Activated gamma-delta T cell treated with anti-CD3 and anti-CD28 coated beads, Interleukin-2, amount 50 U/mL, for 16 hours (primary cell): ENCODE results near the gene MTERF4.

Experiments
- DNase-seq: peaks from one replicate; pipeline ENCODE4 v3.0.0-alpha.2; 2020; ENCODE audit warnings: low read depth

Gene MTERF4

DNA sequence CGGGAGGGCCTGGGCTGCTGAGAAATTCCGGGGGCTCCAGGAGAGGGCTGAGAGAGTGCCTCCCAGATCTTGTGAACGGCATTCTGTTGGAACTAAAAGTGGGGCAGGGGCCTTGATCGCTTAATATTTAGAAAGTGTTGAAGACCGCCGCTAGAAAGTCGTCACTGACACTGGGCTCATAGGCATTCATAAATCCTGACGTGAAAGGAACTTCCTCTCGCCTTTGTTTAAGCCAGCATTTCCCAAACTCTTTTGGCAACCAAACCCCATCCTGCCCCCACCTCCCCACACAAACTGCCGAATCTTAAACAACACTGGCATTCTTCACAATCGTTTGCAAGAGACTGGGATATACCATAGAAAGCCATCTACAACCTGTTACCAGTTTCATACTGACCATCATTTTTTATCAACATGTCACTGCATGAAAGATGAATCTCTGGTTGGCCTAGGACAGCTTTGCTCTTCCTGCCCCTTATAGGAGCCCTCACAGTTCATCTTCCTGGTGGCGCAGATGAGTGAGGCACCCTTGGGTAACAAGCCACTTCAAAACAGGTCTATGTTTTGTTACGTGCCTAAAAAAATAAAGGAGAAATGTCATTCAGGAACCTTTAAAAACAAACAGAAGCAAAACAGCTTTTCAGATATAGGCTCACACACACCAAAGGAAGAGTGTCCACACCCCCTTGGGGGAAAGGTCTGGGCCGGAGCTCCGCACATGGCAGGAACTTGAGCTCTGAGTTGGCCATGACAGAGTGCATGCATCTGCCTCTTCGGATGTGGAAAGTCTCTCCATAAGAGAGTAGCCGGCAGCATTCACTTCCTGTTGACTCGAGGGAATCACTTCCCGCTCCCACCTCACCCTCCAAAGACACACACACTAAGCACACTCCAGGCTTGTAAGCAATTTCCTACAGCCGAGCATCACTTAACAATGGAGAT lies 13.0 kb downstream of the MTERF4 start:
- no peak for DNase-seq

DNA sequence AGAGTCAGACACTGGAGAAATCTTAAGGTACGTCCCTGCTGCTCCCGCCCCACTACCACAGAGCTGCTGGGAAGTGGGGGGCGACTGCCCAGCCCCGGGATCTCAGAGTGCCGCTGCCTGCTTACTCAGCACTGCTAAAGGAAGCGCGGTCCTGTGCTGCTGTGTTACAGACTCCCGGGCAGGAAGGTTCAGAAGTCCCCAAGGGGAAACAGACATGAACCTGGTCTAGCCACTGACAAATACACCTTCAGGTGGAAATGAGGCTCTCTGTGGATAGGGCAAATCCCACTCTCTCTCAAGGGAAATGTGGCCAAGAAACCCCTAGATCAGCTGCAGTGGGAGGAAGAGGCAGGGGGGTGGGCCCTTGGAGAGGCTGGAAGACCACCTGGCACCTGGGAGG lies 13.7 kb downstream of the MTERF4 start:
- DNase-seq = no peak

DNA sequence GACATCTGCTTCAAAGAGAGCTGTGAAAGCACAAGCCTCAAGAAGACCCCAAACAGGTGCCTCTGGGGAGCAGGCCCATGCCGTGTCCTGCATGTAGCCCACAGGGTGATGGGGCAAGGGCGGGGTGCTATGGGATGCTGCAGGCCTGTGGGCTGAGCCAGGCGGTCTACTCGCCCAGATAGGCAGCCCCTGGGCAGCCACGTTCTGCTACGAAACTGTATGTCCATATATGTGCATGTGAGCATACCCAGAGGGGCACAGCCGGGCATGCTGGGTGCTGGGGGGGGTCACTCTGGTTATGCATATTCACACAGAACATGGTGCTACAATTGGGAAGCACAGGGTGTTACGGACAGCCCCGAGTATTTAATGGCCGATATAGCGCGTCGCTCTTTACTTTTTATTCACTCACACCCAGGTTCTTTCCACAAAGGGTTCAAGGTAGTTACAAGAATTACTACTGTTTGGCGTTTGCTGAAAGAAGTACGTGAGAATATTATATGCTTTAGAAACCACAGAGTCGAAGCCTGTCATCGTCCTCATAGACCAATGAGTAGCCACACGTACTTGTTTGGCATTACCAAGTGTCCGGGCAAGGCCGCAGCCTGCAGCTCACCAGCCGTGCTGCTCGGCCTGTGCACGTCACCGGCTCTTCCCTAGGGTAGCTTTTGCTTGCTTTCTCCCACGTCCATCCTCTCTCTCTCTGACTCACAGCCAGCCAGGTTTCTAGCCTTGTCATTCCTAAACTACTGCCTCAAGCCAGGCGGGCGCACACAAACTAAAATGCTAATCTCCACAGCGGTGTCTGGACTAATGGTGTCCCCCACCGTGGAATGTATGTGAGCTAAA lies 14.4 kb downstream of the MTERF4 start:
- no peak for DNase-seq

- DNase-seq = no peak
Observed at GRCh38 chr2:241084856-241085444, 17.1 kb downstream of the MTERF4 start.

- no peak for DNase-seq
Observed at GRCh38 chr2:241083091-241083415, 19.0 kb downstream of the MTERF4 start.

GRCh38 chr2:241082341-241083090 lies 19.6 kb downstream of the MTERF4 start:
- no peak for DNase-seq

GRCh38 chr2:241081643-241082340 lies 20.3 kb downstream of the MTERF4 start:
- no peak for DNase-seq

DNA sequence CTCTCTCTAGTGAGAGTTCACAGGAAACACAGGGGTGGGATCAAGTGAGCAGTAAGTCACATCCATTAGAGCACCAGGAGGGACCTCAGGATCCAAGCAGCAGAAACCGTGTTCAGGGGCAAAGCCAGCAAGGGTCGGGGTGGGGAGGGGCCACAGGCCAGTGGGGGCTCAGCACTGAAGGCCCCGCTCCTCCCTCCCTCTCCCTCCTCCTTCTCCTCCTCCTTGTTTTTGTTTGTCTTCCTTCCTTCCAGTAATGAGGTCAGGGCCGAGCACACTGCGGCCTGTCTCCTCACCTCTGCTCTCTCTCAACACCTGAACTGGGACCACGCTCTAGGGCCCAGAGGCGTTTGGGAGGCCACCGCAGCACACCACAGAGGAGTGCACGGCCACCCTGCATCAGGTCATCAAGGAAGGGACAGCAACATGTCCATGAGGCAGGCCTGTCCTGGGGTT lies 20.9 kb downstream of the MTERF4 start:
- DNase-seq = no peak

GRCh38 chr2:241080405-241081189 lies 21.5 kb downstream of the MTERF4 start:
- DNase-seq = no peak

DNA sequence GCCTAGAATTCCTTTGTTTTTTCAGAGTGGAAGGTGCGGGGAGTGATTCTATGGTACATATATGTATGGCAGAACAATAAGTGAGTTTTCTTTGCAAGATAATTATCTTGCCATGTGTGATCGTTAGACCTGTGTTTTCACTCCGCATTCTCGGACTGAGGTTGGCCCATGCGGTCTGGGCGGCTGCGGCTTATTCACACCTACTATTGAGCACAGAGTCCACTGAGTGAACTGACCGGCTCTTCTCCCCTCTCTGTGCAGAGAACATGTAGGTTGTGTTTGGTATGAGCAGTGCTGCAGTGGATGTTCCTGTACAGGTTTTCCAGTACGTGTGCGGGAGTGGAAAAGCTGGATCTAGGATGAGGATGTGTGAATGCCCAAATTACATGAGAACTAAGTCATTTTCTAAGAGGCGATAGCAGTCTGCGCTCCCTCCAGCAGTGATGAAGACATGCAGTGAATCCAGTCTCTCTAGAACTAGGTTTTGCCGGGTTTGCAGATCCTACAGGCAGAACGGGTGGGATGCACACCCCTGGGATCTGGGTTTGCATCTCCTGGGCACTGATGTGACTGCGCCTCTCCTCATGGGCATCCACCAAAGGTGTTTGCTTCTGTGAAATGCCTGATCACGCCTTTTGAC lies 27.1 kb downstream of the MTERF4 start:
- DNase-seq = no peak

- DNase-seq = no peak
Observed at GRCh38 chr2:241074065-241074818, 27.8 kb downstream of the MTERF4 start.

DNA sequence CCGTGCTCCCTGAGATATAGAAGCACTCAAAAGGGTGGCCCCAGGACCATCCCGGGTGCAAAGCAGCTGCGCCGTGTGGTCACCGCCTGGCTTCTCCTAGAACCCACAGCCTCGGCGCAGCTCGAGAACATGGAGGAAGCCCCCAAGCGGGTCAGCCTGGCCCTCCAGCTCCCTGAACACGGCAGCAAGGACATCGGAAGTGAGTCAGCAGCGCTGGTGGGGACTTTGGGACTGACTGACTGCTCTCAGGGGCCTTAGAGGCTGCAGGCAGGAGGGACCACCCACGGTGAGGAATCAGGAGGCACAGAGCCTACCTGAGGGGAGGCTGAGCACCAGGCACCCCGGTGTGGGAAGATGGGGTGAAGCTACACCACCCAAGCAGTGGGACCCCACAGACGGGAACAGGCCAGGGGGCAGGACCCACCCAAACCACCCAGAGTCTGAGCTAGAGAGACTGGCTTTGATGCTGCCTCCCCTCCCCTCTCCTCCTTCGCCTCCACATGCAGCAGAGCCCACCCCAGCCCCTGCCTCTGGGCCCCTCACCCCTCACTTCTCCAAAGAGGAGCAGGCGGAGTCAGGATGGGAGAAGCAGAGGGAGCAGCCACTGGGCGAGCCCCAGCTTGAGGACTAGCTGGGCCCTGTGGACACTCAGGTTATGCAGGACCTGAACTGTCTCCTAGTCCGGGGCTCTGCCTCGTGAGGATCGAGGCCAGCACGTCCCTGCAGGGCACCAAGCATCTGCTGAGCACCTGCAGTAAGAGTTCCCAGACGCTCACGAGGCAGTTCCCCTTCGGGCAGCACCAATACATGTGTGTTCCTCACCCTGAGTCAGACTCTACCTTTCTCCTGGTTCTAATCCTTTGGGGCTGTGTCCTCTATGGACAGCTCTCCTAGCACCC lies 28.7 kb downstream of the MTERF4 start:
- DNase-seq = no peak

DNA sequence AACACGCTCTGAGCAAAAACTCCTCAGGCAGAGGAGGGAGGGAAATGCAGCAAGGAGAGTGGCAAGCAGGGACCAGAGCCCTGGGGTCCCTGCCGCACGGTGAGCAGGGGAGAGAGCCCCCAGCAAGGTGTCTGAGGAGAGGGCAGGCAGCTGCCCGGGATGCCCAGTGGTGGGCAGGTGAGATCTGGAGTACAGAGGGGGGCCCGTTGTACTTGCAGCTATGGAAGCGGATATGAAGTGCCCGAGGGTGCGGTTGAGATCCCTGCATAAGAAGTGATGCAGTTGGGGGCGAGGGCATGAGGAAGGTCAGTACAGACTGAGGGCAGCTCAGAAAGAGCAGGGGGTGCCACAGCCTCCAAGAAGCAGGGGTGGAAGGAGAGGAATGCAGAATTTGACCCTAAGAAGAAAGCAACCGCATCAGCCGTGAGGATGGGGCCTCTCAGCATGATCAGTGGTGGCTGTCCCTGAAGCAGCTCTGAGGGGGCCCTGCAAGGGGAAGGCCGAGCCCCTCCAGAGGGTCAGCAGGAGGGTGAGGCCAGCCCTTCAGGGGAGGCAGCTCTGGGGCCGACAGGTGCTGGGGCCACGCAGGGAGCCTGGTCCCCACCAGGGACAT lies 29.4 kb downstream of the MTERF4 start:
- DNase-seq = no peak

DNA sequence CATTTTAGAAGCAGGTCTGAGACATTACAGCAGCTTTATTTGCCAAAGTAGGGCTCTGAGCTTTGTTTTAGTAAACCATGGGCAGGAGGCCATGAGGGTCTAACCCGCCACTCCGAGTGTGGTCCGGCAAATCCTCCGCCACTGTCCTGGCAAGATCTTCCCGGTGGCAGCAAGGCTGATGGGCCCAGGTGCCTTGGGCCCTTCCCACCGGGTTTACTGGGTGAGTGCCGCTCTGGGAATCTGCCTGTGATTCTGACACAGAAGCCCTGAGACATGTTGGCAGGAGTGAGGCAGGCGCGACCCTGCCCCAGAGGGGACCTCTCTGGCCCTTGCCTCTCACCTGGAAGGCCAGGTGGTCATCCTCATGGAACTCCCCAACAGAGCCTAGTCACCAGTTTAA lies 29.9 kb downstream of the MTERF4 start:
- no peak for DNase-seq

- DNase-seq = no peak
Observed at GRCh38 chr2:241071677-241072111, 30.4 kb downstream of the MTERF4 start.

- DNase-seq = no peak
Observed at GRCh38 chr2:241070811-241071676, 31.0 kb downstream of the MTERF4 start.

DNA sequence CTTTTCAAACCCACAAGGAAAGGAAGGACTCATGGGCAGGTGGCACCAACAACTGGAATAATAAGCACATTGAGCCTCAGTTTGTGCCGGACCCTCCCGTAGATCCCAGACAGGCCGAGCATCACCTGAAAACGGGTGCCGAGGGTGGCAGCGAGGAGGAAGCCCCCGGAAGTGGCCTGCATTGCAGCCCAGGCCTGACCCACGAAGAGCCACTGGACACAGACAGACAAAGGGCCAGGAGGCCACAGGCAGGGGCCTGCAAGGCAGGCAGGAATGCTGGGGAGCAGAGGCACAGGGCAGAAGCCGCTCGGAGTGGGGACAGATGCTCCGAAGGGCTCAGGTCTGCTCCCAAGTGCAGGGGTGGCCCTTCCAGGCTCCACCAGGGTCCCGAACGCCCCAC lies 31.7 kb downstream of the MTERF4 start:
- no peak for DNase-seq
